ENCODE data around the gene CSNK2A1. TPM values are rescaled to one million over a fixed set of nuclear protein-coding genes. Genes with fewer than 3 reads are reported as not detected.
A peak's percentile ranks its signal among the peaks of the same experiment; 100 is the strongest.

CSNK2A1 gene
- total RNA-seq, 1 donor from 2014 or later = 84.8 TPM

GRCh38 chr20:440636-441035 lies 103.0 kb downstream of the CSNK2A1 start:
- Histone ChIP-seq H3K36me3 (peaks cover 94% of the 10 kb centered on the region), H3K4me3 (no peak overlapping the region), H3K27me3 (no peaks in the 10 kb centered on the region), H3K4me1 (peaks cover 21% of the 10 kb centered on the region), H3K27ac (no peak overlapping the region), H3K9me3 (no peaks in the 10 kb centered on the region)
- intact Hi-C loops (cut with DNase I) = no loop called here
- ATAC-seq = no peak
- DNase-seq = no peak
- TF ChIP-seq, protein P1, sequence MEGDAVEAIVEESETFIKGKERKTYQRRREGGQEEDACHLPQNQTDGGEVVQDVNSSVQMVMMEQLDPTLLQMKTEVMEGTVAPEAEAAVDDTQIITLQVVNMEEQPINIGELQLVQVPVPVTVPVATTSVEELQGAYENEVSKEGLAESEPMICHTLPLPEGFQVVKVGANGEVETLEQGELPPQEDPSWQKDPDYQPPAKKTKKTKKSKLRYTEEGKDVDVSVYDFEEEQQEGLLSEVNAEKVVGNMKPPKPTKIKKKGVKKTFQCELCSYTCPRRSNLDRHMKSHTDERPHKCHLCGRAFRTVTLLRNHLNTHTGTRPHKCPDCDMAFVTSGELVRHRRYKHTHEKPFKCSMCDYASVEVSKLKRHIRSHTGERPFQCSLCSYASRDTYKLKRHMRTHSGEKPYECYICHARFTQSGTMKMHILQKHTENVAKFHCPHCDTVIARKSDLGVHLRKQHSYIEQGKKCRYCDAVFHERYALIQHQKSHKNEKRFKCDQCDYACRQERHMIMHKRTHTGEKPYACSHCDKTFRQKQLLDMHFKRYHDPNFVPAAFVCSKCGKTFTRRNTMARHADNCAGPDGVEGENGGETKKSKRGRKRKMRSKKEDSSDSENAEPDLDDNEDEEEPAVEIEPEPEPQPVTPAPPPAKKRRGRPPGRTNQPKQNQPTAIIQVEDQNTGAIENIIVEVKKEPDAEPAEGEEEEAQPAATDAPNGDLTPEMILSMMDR (IDR thresholded peaks at IDR 0.05) = no peak

- TF ChIP-seq, protein P1 (IDR thresholded peaks at IDR 0.05) = no peak
- Histone ChIP-seq H3K4me1 (peaks cover 18% of the 10 kb centered on the region), H3K36me3 (peaks cover 94% of the 10 kb centered on the region), H3K27ac (no peak overlapping the region), H3K4me3 (no peak overlapping the region), H3K27me3 (no peaks in the 10 kb centered on the region), H3K9me3 (no peaks in the 10 kb centered on the region)
- intact Hi-C loops (cut with DNase I) = no loop called here
- DNase-seq = no peak
- no peak for ATAC-seq
Observed at GRCh38 chr20:440148-440547, 103.4 kb downstream of the CSNK2A1 start.

DNA sequence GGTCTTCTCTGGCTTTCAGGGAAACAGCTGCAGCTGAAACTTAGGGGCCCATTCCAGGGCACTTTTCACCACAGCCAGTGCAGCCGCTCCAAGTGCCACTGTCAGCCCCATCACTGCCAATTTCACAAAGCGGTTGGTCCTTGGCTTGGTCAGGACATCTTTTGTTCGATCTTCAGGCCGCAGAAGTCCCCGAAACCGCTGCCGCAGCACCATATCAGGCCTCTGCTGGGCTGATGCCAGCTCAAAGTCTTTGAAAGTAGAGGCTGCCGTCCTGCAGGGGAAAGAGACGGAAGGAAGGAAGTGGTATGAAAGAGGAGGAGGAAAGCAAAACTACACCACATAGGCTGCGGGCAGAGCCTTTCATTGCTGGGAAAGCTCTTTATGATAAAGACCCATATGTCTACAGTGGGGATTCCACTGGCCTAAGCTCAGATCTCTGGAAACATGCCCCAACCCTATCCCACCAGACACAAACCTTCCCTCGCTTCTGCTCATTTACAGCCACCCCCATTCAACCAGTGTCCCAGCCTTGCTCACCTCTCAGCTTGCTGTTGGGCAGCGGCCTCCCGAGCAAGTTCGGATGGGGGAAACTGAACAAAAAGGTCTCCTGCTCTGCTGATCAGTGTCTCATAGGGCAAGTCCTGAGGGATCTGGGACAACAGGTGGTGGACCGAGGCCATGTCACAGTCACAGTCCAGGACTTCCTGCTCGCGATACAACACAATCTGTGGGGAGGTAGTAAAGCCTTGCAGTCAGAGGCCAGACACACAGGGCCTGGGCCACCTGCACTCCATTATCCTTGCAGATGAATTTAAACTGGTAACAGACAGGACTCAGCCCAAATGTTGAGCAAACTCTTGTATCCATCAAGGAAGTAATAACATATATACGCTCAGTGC lies 104.8 kb downstream of the CSNK2A1 start:
- TF ChIP-seq, protein P1 (IDR thresholded peaks at IDR 0.05) = no peak
- Histone ChIP-seq H3K4me1 (peaks cover 18% of the 10 kb centered on the region), H3K27me3 (no peaks in the 10 kb centered on the region), H3K36me3 (peaks cover 90% of the 10 kb centered on the region), H3K4me3 (no peak overlapping the region), H3K27ac (peak overlapping the region; percentile 40), H3K9me3 (no peaks in the 10 kb centered on the region)
- ATAC-seq (peak; percentile 54), DNase-seq (no peak)
- intact Hi-C loops (cut with DNase I) = no loop called here

DNA sequence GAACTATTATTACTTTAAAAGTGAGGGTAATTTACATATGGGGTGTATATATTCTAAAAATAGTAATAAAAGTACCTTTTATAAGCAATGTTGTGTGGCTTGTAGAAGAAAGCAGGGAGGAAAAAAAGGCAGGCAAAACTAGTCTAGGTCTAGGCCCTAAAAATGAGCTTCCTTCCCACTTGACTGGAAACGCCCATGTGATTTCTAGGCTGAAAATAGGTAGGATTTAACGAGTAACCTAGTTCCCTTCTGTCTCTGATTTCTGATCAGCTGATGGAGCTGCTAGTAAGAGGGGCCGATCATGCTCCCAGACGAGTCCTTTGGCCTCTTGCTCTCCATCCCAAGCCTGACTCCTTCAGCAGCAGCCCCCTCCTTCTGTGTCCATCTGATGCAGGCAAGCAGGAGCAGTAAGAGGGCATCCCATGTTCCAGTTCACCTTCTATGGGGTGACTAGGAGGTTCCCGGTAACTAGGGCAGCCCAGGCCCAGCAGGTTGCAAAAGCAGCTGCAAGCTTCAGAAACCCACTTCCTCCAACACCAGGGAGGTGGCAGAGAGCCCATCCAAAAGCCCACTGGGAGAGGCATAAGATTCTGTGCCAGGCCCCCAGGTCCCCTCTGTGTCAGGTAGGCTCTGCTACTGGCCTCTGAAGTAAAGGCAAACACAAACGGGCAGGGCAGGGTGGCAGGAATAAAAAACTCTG lies 105.7 kb downstream of the CSNK2A1 start:
- TF ChIP-seq, protein P1 (IDR thresholded peaks at IDR 0.05) = no peak
- no peaks in the 10 kb centered on the region for H3K9me3 ChIP-seq
- peaks cover 18% of the 10 kb centered on the region for H3K4me1 ChIP-seq
- ATAC-seq = peak; percentile 22
- DNase-seq = no peak
- no peak overlapping the region for H3K4me3 ChIP-seq
- intact Hi-C loops (cut with DNase I) = no loop called here
- H3K27me3 ChIP-seq = no peaks in the 10 kb centered on the region
- H3K27ac ChIP-seq = peak overlapping the region; percentile 40
- H3K36me3 ChIP-seq = peaks cover 81% of the 10 kb centered on the region

- H3K27me3 ChIP-seq = no peaks in the 10 kb centered on the region
- intact Hi-C loops (cut with DNase I) = no loop called here
- DNase-seq (no peak), ATAC-seq (no peak)
- H3K27ac ChIP-seq = no peak overlapping the region
- peaks cover 18% of the 10 kb centered on the region for H3K4me1 ChIP-seq
- TF ChIP-seq, protein P1 (IDR thresholded peaks at IDR 0.05) = no peak
- H3K4me3 ChIP-seq = no peak overlapping the region
- H3K9me3 ChIP-seq = no peaks in the 10 kb centered on the region
- peaks cover 79% of the 10 kb centered on the region for H3K36me3 ChIP-seq
Observed at GRCh38 chr20:436476-436875, 107.1 kb downstream of the CSNK2A1 start.
